Measurements from ENCODE around the gene WWP2.
"Not testable (repeated sequence)": the region's sequence is repeated elsewhere in the genome, so short reads cannot be mapped to it uniquely, and the experiment has no call there.

Gene WWP2

DNA sequence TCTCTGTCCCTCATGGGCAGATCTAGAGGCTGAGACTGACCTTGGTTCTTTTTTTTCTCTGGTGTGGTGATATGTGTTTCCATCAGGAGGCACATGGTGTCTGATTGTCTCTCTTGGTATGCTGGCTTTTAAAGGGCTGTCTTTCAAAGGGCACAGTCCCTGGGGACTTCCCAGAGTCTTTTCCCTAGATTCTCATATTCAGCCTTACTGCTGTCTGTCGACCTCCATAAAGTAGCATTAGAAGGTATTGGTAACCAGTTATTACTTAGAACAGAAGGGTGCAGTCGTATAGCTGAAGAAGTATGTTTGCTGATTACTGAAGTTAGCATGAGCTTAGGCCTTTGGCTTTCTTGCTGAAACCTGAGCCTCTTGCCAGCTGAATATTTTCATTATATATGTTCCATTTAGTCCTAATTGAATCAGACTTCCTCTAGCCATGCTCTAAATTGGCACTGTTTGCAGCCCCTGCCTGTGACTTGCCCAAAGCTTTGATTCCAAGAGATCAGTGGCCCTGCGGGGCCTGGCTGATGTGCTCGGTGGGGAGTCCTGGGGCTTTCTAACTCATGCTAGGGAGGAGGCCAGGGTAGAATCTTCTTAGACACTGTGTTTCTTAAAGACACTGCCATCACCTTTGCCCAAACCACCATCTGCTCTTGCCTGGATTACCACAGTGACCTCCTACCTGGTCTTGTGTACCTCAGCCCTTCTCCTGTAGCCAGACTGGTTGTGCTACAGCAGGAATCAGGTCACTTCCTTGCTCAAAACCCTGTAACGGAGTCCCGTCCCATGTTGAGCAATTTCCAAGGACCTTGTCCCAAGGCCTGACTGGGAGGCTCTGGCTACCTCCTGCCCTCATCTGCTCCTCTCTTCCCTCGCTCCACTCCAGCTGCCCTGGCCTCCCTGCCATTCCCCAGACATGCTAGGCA lies 71.5 kb downstream of the WWP2 start:
- no peak for DNase-seq

DNA sequence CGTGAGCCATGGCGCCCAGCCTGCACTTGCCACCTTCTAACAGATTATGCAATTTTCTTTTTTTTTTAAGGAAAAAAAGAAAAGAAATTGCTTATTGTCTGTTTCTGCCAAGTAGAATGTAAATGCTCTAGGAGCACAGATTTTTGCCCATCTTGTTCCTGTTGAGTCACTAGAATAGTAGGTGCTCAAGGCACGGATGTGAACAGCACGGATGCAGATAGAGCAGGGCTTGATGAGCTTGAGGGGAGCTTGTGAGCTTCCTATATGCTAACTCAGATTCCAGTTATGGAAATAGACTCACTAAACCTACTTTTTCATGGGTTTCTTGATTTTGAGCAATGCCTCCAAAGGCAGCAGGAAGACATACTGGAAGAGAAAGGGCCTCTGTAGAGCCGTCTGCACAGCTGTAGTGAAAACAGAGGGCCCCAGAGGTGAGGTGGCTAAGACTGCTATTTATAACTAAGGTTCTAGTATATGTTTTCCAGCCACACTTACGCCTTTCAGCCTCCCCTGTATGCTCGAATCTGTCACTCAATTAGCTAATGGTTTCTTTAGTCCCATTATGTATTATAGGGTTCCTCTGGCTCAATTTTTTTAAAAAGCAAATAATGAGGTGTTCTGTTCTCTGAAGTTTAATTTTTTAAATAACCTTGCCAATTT lies 72.8 kb downstream of the WWP2 start:
- DNase-seq, result no peak

DNA sequence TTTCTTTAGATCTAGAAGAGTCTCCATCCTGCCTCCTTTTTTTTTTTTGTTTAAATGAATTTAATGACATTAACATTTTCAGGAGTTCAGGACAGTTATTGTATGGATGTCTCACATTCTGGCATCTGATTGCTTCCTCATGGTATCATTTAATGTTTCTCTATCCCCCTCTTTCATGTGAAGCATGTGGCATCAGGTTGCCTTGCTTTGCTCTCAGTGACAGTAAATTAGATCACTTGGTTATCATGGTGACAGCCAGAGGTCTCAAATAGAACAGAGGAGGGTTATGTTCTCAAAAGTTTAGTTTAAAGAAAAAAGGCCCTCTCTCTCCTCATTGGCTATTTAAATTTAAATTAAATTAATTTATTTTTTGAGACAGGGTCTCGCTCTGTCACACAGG lies 74.1 kb downstream of the WWP2 start:
- no peak for DNase-seq

DNA sequence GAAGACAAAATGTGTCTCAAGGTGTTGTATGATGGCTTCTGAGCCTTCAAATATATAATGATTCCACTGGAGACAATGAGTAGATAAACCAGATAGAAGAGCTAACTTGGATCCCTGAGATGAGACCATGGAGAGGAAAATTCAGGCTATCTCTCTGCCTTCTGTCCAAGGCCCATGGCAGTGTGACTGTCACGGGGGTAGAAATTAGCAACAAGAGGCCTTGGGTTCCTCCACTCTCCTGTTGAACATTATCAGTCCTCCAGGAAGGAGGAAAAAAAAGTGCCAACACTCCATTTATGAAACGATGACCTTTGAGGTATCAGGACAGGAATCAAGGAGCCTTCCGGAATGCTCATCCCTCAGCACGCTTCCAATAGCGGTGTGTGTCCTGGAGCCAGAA lies 75.2 kb downstream of the WWP2 start:
- DNase-seq, result no peak

- DNase-seq, result no peak
These were observed 76.4 kb downstream of the WWP2 start for GRCh38 chr16:69838489-69838888.

- DNase-seq, result no peak
These were observed 77.1 kb downstream of the WWP2 start for GRCh38 chr16:69839240-69839688.

DNA sequence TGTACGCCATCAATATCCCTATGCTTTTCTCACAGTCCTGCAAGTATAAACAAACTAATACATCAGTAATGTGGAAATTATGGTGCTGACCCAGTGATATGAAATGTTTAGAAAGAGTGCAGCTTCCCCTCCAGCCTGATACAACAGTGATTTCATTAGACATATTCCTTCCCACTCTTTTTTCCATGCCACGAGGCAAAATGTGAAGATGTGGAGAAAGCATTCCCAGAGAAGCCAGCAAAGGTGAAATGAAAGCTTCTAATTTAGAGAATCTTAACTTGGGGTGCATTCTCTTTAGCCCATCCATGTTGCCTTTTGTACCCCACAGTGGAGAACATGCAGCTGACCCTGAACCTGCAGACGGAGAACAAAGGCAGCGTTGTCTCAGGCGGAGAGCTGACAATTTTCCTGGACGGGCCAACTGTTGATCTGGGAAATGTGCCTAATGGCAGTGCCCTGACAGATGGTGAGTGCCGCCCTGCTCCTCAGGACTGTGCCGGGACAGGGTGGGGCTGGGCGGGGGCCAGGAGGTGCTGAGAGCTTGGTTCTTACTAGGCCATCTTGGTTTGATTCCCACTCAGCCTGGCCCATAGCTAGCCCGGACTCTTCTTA lies 77.8 kb downstream of the WWP2 start:
- DNase-seq, result no peak

GRCh38 chr16:69840975-69841374 lies 78.8 kb downstream of the WWP2 start:
- no peak for DNase-seq

- DNase-seq, result no peak
These were observed 82.3 kb downstream of the WWP2 start for GRCh38 chr16:69844441-69844840.

DNA sequence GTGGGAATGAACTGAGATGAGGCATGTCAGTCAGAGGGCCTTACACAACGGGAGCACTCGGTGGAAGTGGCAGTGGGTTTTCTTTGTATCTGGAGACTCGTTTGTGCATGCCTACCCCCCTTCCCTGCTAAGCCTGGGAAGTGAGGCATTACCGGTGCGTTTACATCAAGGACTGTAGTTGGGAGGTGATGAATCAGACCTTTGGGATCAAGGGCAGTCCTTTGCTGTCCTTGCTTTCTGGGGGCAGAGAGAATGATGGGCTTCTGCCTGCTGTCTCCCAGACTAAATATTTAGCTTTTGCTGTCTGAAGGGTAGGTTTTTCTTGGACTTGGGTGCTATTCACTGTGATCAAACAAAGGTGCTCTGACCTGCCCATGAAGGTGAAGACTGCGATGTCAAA lies 83.0 kb downstream of the WWP2 start:
- no peak for DNase-seq

GRCh38 chr16:69847643-69848042 lies 85.5 kb downstream of the WWP2 start:
- no peak for DNase-seq

DNA sequence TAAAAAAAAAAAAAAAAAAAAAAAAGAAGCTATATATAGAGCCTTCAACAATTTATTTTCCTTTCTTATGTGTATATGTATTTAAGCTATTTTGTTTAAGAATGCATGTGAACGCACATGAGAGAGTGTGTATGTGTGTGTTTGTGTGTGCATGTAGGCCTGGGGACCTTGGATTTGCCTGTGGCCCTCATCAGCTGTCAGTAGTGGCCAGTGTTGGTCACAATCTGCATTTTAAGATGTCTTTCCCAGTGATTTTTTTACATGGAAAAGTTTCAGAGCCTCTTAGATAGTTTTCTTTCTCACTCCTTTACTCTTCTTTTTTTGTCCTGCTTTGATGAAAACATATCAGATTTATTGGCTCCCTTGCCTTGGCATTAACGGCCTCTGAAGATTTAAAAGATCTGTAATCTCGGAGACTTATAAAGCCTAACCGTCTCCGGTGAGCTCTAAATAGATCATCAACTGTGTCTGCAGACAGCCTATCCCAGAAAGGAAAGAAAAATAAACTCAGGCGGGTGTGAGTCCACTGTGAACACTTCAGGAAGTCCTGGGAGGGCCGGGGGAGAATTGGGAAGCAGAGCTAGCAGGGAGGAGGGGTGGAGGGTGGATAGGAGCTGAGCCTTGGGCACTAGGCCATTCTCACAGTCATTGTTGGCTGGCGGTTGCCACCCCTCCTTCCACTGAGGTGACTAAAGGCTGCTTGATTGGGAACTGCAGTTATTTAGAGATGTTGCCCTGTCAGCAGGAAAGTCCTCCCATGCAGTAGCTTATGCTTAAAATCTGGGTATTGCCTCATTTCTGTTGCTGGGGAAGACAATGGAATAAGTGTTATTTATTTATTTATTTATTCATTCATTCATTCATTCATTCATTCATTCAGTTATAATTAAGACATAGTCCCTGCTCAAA lies 86.8 kb downstream of the WWP2 start:
- no peak for DNase-seq

DNA sequence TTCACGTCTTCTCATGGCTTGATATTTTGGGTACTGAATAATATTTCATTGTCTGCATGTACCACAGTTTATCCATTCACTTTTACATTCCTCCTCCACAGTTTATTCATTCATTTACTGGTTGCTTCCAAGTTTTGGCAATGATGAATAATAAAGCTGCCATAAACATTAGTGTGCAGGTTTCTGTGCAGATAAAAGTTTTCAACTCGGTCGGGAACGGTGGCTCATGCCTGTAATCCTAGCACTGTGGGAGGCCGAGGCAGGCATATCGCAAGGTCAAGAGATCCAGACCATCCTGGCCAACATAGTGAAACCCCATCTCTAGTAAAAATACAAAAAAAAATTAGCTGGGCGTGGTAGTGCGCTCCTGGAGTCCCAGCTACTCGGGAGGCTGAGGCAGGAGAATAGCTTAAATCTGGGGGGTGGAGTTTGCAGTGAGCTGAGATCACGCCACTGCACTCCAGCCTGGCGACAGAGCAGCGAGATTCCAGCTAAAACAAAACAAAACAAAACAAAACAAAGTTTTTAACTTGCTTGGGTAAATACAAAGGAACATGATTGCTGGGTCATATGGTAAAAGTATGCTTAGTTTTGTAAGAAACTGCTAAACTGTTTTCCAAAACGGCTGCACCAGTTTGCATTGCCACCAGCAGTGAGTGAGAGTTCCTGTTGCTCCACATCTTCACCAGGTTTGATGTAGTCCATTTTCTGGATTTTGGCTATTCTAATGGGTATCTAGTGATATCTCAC lies 89.5 kb downstream of the WWP2 start:
- DNase-seq, result no peak

DNA sequence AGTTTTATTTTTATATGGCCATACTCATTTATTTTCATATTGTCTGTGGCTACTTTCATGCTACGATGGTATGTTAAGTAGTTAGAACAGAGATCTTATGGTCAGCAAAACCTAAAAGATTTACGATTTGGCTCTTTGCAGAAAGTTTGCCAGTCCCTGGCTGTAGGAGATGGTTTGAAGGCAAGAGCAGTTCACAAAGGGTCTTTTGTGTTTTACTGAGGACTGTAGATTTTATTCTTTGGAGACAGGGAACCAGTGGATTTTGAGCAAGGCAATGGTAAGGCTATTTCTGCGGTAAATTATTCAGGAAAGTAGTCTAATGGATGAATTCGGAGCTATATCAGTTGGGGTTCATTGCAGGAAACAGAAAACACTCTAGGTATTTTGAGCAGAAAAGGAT lies 90.7 kb downstream of the WWP2 start:
- no peak for DNase-seq

GRCh38 chr16:69853481-69853880 lies 91.3 kb downstream of the WWP2 start:
- no peak for DNase-seq

- DNase-seq, result not testable (repeated sequence)
These were observed 92.6 kb downstream of the WWP2 start for GRCh38 chr16:69854776-69855175.

GRCh38 chr16:69855592-69855991 lies 93.5 kb downstream of the WWP2 start:
- no peak for DNase-seq

DNA sequence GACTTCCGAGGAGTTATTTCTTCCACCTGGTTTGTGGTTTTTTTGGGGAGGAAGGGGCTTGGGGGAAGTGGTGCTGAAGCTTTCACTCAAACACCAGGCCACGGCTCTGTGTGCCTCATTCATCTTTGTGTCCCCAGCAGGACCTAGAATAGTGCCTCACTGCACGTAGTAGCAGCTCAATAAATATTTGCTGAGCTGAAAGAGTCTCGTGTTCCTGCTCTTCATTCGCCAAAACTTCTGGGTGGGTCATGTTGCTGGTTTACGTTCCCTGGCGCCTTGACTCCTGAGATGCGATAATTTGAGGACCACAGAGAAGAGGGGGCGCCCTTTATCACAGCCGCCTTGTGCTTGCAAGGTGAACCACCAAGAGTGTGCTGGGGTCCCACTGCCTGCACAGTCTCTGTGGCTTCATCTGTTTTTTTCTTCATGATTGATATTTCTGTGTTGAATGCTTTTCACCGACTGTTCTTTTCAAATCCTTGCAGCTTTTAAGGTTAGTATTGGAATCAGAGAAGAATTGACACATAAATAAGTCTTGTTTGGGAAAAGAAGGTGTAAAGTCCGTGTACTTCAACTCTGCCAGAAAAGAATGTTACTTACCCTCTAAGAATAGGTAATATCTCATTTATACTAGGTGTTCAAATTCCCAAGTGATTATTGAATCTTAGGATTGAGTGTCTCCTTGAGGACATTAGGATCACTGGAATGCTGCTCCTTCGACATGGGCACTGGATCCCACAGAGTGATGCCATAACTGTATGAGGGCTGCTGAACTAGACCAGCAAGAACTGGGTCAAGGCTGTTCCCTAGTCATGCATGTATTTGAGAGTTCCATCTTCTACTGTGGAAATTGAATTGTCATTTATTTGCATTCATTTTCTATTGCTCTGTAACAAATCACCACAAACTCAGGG lies 96.3 kb downstream of the WWP2 start:
- no peak for DNase-seq

GRCh38 chr16:69859105-69859989 lies 97.2 kb downstream of the WWP2 start:
- no peak for DNase-seq
